ENCODE data around the gene UNC5B.

Gene UNC5B

GRCh38 chr10:71300555-71301370 lies 88.4 kb downstream of the UNC5B start:
- DNase-seq (no peak), ATAC-seq (no peak)

- no peak for DNase-seq
- ATAC-seq = no peak
These were observed 89.1 kb downstream of the UNC5B start for GRCh38 chr10:71301371-71301916.

- no peak for ATAC-seq
- no peak for DNase-seq
These were observed 90.1 kb downstream of the UNC5B start for GRCh38 chr10:71302451-71302850.

DNA sequence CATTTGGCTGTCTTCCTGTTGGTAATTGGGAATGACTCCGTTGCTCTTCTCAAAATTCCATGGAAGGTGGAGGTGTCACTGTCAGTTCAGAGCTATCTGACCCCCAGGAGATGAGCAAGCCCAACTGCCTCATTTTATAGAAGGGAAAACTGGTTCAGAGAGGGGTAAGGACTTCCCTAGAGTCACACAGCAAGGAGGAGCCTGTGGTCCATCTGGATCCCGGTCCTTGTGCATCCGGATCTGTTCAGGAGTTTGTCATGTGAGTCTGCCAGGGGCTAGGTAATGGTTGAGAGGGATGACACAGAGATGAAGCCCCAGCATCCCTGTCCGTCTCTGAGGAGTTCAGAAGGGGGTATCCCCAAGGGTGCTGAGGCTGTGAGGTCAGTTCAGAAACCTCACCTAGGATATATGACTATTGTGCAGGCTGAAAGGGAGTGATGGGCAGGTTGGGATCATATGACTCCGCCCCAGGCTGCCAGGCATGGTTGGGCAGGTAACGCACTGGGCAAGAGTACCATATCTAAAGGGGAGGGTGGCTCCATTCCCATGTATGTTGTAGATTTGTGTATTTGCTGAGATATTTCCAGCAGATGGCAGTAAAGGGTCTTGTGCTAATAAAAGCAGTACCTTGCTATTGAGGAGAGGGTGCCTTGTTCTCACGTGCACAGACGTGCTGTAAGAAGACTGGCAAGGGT lies 90.7 kb downstream of the UNC5B start:
- ATAC-seq = peak; percentile 39
- no peak for DNase-seq

DNA sequence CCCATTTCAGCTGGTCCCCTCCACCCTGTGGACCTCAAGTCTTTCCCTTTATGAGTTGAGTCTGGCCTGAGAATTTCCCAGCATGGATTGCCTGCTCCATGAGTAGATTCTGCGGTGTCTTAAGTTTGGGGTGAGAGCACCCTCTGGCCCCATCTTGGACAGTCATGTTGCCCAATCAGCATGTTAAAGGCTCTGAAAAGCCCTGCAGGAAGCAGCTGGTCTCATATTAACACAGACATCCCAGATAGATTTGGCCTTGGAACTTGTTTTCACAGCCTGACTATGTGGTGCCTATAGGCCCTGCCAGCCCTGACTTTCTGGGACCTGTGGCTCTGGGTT lies 91.2 kb downstream of the UNC5B start:
- DNase-seq (no peak), ATAC-seq (no peak)

DNA sequence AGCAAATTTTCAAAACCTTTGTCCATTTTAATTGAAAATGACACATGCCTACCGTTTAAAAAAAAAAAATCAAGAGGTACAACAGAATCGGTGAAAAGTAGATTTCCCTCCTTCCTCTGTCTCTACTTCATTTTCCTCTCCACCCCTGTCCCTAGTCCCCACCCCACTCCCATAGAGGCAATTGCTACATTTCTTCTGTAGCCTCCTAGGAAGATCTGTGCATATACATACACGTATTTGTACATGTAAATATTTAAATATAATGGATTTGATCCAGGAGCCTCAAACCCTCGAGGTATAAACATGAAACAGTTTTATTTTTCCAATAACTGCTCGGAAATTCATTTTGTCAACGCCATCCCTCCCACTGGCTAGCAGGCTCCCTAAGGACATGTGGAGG lies 92.5 kb downstream of the UNC5B start:
- no peak for DNase-seq
- ATAC-seq = no peak

GRCh38 chr10:71306979-71307378 lies 94.6 kb downstream of the UNC5B start:
- DNase-seq (no peak), ATAC-seq (no peak)

DNA sequence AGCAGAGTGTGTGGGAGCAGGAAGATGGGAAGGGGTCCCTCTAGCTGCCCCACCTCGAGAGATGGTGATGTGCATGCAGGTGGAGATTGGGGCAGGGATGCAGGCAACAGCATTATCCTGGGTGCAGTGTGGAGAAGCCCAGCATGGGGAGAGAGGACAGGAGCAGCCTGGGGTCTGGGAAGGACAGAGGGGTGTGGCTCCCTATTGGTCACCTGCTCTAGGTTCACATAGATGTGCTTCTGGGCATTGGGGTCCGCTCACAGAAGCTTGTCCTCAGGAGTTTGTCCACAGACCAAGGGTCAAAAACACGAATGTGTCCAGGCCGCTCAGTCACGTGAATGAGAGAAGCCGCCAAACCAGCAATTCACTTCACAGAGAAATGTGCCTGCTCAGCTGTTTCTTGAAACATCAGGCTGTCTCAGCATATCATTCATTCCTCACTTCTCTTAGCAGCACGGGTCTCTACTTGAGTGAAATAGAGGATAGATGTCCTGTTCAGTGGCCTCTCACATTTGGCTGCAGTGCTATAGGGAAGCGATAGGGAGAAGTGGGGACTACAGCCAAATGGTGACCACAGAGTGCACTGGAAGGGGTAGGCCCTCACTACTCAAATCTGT lies 95.2 kb downstream of the UNC5B start:
- DNase-seq = no peak
- ATAC-seq = no peak

DNA sequence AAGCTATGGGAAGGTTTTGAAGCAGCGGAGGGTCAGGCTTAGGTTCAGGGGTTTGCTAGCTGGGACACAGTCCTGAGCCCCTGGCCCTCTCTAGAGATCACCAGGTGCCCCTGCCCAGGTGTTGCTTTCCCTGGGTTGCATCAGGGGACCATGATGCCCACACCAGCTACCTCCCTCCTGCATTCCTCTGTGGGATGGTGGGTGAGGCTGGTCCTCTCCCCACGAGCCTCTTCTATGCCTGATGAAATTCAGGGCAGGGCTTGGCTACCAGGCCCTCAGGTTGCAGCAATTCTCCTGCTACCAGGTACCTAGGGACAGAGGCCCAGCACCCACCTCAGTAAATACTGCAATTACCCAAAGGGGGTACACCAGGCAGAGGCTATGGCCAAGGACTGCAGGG lies 95.9 kb downstream of the UNC5B start:
- ATAC-seq = no peak
- DNase-seq = no peak

- no peak for ATAC-seq
- no peak for DNase-seq
These were observed 96.6 kb downstream of the UNC5B start for GRCh38 chr10:71308985-71309384.

GRCh38 chr10:71309919-71310318 lies 97.5 kb downstream of the UNC5B start:
- ATAC-seq (no peak), DNase-seq (no peak)

- ATAC-seq (no peak), DNase-seq (no peak)
These were observed 99.8 kb downstream of the UNC5B start for GRCh38 chr10:71312220-71312619.

GRCh38 chr10:71312811-71313789 lies 100.7 kb downstream of the UNC5B start:
- ATAC-seq = no peak
- no peak for DNase-seq

GRCh38 chr10:71314028-71314693 lies 101.8 kb downstream of the UNC5B start:
- peak; percentile 56 for DNase-seq
- ATAC-seq = no peak

DNA sequence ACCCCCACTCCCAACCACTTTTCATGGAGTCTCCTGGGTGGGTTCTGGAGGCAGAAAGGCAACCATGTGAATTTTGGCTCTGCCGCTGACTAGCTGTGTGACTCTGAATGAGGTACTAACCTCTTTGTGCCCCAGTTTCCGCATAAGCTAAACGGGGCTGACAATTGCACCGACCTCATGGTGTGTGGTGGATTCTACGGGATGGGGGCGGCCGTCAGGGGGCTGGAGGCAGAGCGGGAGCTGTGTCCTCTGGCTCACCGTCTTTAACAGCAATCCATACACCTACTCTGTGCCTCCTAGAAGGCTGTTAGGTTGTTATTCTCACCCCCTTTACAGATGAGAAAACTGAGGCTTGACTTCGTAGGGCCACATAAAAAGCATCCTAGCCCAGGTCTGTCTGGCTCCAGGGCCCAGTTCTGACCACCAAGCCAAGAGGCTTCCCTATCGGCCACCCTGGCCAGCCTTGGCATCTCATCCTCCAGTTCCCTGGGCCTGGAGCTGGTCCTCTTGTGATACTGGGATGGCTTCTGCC lies 102.4 kb downstream of the UNC5B start:
- ATAC-seq (no peak), DNase-seq (no peak)

DNA sequence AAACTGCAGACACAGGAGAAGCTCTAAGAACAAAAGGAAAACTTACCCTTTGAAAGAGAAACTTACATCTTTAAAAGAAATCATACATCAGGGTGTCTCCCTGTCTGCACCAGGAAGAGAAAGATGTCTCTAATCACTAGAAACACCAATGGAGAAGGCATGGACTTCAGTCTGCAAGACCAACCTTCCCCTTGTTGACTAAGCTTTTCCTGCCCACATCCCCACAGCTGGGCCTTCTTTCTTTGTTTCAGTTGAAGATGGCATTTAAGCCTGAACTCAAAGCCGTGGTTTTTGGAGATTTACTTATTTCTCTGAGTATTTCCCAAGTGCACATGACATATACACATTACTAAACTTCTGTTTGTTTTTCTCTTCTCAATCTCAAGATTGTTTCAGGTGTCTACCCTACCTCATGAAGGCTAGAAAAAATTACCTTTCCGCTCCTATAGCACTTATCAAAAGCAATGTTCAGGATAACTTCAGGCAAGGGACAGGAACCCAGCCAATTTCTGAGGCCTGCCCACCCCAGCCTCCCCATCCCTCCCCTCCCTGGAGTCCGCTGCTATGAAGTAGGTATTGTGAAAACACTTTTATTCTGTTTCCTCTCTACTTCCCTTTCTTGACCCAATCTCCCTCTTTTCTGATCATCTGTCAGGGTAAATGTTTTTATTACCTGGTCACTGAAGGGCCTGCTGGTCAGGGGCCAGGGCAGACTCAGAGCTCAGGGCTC lies 103.9 kb downstream of the UNC5B start:
- ATAC-seq (peak; percentile 12), DNase-seq (peak; percentile 40)

- no peak for ATAC-seq
- no peak for DNase-seq
These were observed 104.4 kb downstream of the UNC5B start for GRCh38 chr10:71316786-71317160.

- DNase-seq (no peak), ATAC-seq (no peak)
These were observed 105.4 kb downstream of the UNC5B start for GRCh38 chr10:71317739-71318138.

- DNase-seq (peak; percentile 88), ATAC-seq (peak; percentile 85)
These were observed 106.9 kb downstream of the UNC5B start, which contains the start of gene SLC29A3 for GRCh38 chr10:71319042-71319799. Gene SLC29A3 (plus strand): TSS chr10:71319259. CDS start chr10:71319310, 51 bp downstream.
